ENCODE measurements around the gene CDH15. TPM values are rescaled to one million over a fixed set of nuclear protein-coding genes. Genes with fewer than 3 reads are reported as not detected.

CDH15 gene
- total and polyA plus RNA-seq, 4 donors = 0.09 to 2.1 (median 1.3) TPM

GRCh38 chr16:89146211-89147005 lies 25.1 kb upstream of the CDH15 start:
- no peak overlapping the region for H3K27ac ChIP-seq (ENCODE audit: low read depth in 1 of 2, low read length in 1 of 2)
- DNase-seq (no peak), ATAC-seq (ENCODE audit: insufficient read depth, low FRiP score) (no peak)
- 98% methylated on average over 17 to 21 of the region's 21 CpGs for WGBS, 2 donors
- H3K36me3 ChIP-seq (ENCODE audit: control insufficient read depth in 4 of 4, insufficient read depth in 4 of 4, low read length in 4 of 4) = peaks cover 3 to 46% (median 21%) of the 10 kb centered on the region in 4 donors
- peaks cover 0 to 6% (median 0%) of the 10 kb centered on the region in 4 donors for H3K9me3 ChIP-seq (ENCODE audit: control insufficient read depth in 4 of 4, insufficient read depth in 3 of 4, low read length in 3 of 4)
- TF ChIP-seq, protein P1, sequence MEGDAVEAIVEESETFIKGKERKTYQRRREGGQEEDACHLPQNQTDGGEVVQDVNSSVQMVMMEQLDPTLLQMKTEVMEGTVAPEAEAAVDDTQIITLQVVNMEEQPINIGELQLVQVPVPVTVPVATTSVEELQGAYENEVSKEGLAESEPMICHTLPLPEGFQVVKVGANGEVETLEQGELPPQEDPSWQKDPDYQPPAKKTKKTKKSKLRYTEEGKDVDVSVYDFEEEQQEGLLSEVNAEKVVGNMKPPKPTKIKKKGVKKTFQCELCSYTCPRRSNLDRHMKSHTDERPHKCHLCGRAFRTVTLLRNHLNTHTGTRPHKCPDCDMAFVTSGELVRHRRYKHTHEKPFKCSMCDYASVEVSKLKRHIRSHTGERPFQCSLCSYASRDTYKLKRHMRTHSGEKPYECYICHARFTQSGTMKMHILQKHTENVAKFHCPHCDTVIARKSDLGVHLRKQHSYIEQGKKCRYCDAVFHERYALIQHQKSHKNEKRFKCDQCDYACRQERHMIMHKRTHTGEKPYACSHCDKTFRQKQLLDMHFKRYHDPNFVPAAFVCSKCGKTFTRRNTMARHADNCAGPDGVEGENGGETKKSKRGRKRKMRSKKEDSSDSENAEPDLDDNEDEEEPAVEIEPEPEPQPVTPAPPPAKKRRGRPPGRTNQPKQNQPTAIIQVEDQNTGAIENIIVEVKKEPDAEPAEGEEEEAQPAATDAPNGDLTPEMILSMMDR (IDR thresholded peaks at IDR 0.05; ENCODE audit: control extremely low read depth, extremely low read depth) = no peak
- H3K27me3 ChIP-seq (ENCODE audit: control insufficient read depth in 3 of 3, insufficient read depth in 3 of 3, low read length in 2 of 3) = no peaks in the 10 kb centered on the region
- H3K4me3 ChIP-seq = no peak overlapping the region
- no peak overlapping the region for H3K9ac ChIP-seq (ENCODE audit: insufficient read depth in 1 of 2, low read length in 2 of 2)
- H3K4me1 ChIP-seq (ENCODE audit: control insufficient read depth in 5 of 5, insufficient read depth in 5 of 5, low read length in 5 of 5) = no peaks in the 10 kb centered on the region

DNA sequence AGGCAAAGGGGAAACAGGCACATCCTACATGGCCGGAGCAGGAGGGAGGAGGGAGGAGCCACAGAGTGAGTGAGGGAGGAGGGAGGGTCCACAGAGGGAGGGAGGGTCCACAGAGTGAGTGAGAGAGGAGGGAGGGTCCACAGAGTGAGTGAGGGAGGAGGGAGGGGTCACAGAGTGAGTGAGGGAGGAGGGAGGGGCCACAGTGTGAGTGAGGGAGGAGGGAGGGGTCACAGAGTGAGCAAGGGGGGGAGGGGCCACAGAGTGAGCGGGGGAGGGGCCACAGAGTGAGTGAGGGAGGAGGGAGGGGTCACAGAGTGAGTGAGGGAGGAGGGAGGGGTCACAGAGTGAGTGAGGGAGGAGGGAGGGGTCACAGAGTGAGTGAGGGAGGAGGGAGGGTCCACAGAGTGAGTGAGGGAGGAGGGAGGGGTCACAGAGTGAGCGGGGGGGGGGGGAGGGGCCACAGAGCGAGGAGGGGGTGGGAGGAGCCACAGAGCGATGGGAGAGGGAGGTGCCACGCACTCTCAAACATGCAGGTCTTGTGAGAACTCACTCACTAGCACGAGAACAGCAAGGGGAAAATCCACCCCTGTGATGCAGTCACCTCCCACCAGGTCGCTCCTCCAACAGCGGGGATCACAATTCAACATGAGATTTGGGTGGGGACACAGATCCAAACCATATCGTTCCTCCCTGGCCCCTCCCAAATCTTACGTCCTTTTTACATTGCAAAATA lies 24.3 kb upstream of the CDH15 start:
- H3K27me3 ChIP-seq (ENCODE audit: control insufficient read depth in 3 of 3, insufficient read depth in 3 of 3, low read length in 2 of 3) = no peaks in the 10 kb centered on the region
- 76 to 83% methylated on average over 10 of the region's 11 CpGs for WGBS, 2 donors
- DNase-seq (no peak), ATAC-seq (ENCODE audit: insufficient read depth, low FRiP score) (no peak)
- H3K27ac ChIP-seq (ENCODE audit: low read depth in 1 of 2, low read length in 1 of 2) = no peak overlapping the region
- no peak overlapping the region for H3K9ac ChIP-seq (ENCODE audit: insufficient read depth in 1 of 2, low read length in 2 of 2)
- H3K9me3 ChIP-seq (ENCODE audit: control insufficient read depth in 4 of 4, insufficient read depth in 3 of 4, low read length in 3 of 4) = peaks cover 0 to 6% (median 0%) of the 10 kb centered on the region in 4 donors
- TF ChIP-seq, protein P1 (IDR thresholded peaks at IDR 0.05; ENCODE audit: control extremely low read depth, extremely low read depth) = no peak
- peaks cover 3 to 41% (median 22%) of the 10 kb centered on the region in 4 donors for H3K36me3 ChIP-seq (ENCODE audit: control insufficient read depth in 4 of 4, insufficient read depth in 4 of 4, low read length in 4 of 4)
- no peak overlapping the region for H3K4me3 ChIP-seq
- no peaks in the 10 kb centered on the region for H3K4me1 ChIP-seq (ENCODE audit: control insufficient read depth in 5 of 5, insufficient read depth in 5 of 5, low read length in 5 of 5)

GRCh38 chr16:89149386-89149785 lies 22.2 kb upstream of the CDH15 start:
- Histone ChIP-seq H3K9ac (ENCODE audit: insufficient read depth in 1 of 2, low read length in 2 of 2) (no peak overlapping the region), H3K4me3 (no peak overlapping the region), H3K4me1 (ENCODE audit: control insufficient read depth in 5 of 5, insufficient read depth in 5 of 5, low read length in 5 of 5) (peaks cover 0 to 7% (median 0%) of the 10 kb centered on the region in 5 donors), H3K27me3 (ENCODE audit: control insufficient read depth in 3 of 3, insufficient read depth in 3 of 3, low read length in 2 of 3) (no peaks in the 10 kb centered on the region), H3K27ac (ENCODE audit: low read depth in 1 of 2, low read length in 1 of 2) (no peak overlapping the region), H3K9me3 (ENCODE audit: control insufficient read depth in 4 of 4, insufficient read depth in 3 of 4, low read length in 3 of 4) (peaks cover 0 to 4% (median 0%) of the 10 kb centered on the region in 4 donors), H3K36me3 (ENCODE audit: control insufficient read depth in 4 of 4, insufficient read depth in 4 of 4, low read length in 4 of 4) (peaks cover 3 to 34% (median 25%) of the 10 kb centered on the region in 4 donors)
- no peak for DNase-seq
- 98% methylated on average over 9 of the region's 9 CpGs for WGBS, 2 donors
- TF ChIP-seq, protein P1 (IDR thresholded peaks at IDR 0.05; ENCODE audit: control extremely low read depth, extremely low read depth) = no peak
- no peak for ATAC-seq (ENCODE audit: insufficient read depth, low FRiP score)
